OCI-LY3 (cell line): ENCODE measurements around the gene COX8C.

Experiments used
- H2AFZ ChIP-seq: fragments of 200-600, 300-600 bp; shearing (Covaris generic); 2 replicates; pipeline ENCODE4 v1.6.0; 2014; ENCODE audit warnings: antibody characterized with exemption, low read depth, low read length
- H3K27ac ChIP-seq: fragments of 200-600, 300-600 bp; sonication (generic); 2 replicates; pipeline ENCODE4 v1.5.1; 2014; ENCODE audit warnings: mild to moderate bottlenecking, low read length, moderate library complexity, mixed read lengths
- H3K27me3 ChIP-seq: fragments of 200-600, 300-600 bp; sonication (generic); 2 replicates; pipeline ENCODE4 v1.6.1; 2014; ENCODE audit warnings: low read depth, low read length, mixed read lengths
- H3K36me3 ChIP-seq: fragments of 200-600, 300-600 bp; sonication (generic); replicated peaks from 2 replicates; pipeline ENCODE3; 2014; ENCODE audit warnings: low read depth, low read length, mixed read lengths
- H3K4me1 ChIP-seq: fragments of 300-600, 200-600 bp; sonication (generic); 2 replicates; pipeline ENCODE4 v1.6.1; 2014; ENCODE audit warnings: low read length, mixed read lengths
- H3K4me2 ChIP-seq: fragments of 200-600, 300-600 bp; sonication (generic); 2 replicates; pipeline ENCODE4 v1.6.1; 2014; ENCODE audit warnings: low read length, mixed read lengths
- H3K4me3 ChIP-seq: fragments of 300-600, 200-600 bp; sonication (generic); 2 replicates; pipeline ENCODE4 v1.5.1; 2014; ENCODE audit warnings: antibody characterized with exemption, mild to moderate bottlenecking, low read length, moderate library complexity
- H3K79me2 ChIP-seq: fragments of 300-600, 200-600 bp; shearing (Covaris generic); 2 replicates; pipeline ENCODE4 v1.6.1; 2014; ENCODE audit warnings: mild to moderate bottlenecking, low read length, mixed read lengths
- H3K9ac ChIP-seq: fragments of 300-600, 200-600 bp; shearing (Covaris generic); 2 replicates; pipeline ENCODE4 v1.6.0; 2014; ENCODE audit warnings: mild to moderate bottlenecking, low read length, moderate library complexity
- H3K9me3 ChIP-seq: fragments of 200-600, 300-600 bp; shearing (Covaris generic); 2 replicates; pipeline ENCODE4 v1.6.1; 2014; ENCODE audit warnings: low read length, mixed read lengths; ENCODE audit not compliant: insufficient read depth
- H4K20me1 ChIP-seq: fragments of 200-600, 300-600 bp; sonication (generic); 2 replicates; pipeline ENCODE4 v1.6.1; 2016; ENCODE audit warnings: low read length, mixed read lengths; ENCODE audit not compliant: insufficient read depth
- CTCF ChIP-seq: fragments of 200-600, 300-600 bp; sonication (generic); IDR thresholded peaks from 2 replicates; pipeline ENCODE4 v1.5.1; 2014; ENCODE audit warnings: antibody characterized with exemption, low read length, low read depth
- EZH2phosphoT487 ChIP-seq: fragments of 200-600 bp; shearing (Covaris generic); IDR thresholded peaks from 2 replicates; pipeline ENCODE4 v1.6.1; 2018; ENCODE audit warnings: antibody characterized with exemption, mixed run types, low read depth

The COX8C gene

GRCh38 chr14:93317875-93318807 lies 28.8 kb upstream of the COX8C start:
- Histone ChIP-seq H3K27ac (no peak overlapping the region), H4K20me1 (peaks cover 19% of the 10 kb centered on the region), H3K4me3 (no peak overlapping the region), H2AFZ (no peak overlapping the region), H3K36me3 (no peaks in the 10 kb centered on the region), H3K27me3 (no peaks in the 10 kb centered on the region), H3K9me3 (no peaks in the 10 kb centered on the region), H3K4me1 (peaks cover 14% of the 10 kb centered on the region), H3K79me2 (peaks cover 57% of the 10 kb centered on the region), H3K9ac (no peak overlapping the region), H3K4me2 (no peak overlapping the region)
- TF ChIP-seq EZH2phosphoT487: no peak
- TF ChIP-seq CTCF: no peak

GRCh38 chr14:93318927-93319326 lies 28.1 kb upstream of the COX8C start:
- H3K9ac ChIP-seq: no peak overlapping the region
- TF ChIP-seq CTCF: no peak
- TF ChIP-seq EZH2phosphoT487: no peak
- H3K79me2 ChIP-seq: peaks cover 64% of the 10 kb centered on the region

GRCh38 chr14:93319494-93319893 lies 27.5 kb upstream of the COX8C start:
- Histone ChIP-seq H3K9ac (no peak overlapping the region), H3K4me1 (peaks cover 23% of the 10 kb centered on the region), H3K27ac (no peak overlapping the region), H4K20me1 (peaks cover 24% of the 10 kb centered on the region), H3K36me3 (no peaks in the 10 kb centered on the region), H3K27me3 (no peaks in the 10 kb centered on the region), H3K79me2 (peaks cover 70% of the 10 kb centered on the region), H3K4me2 (no peak overlapping the region), H3K4me3 (no peak overlapping the region), H2AFZ (no peak overlapping the region), H3K9me3 (no peaks in the 10 kb centered on the region)
- TF ChIP-seq EZH2phosphoT487 (no peak), CTCF (no peak)

More at GRCh38 chr14:93318927-93319326, 28.1 kb upstream of the COX8C start:
- H3K9me3 ChIP-seq: no peaks in the 10 kb centered on the region
- H2AFZ ChIP-seq: no peak overlapping the region
- H3K4me3 ChIP-seq: no peak overlapping the region
- H3K36me3 ChIP-seq: no peaks in the 10 kb centered on the region
- H3K4me2 ChIP-seq: no peak overlapping the region
- H3K4me1 ChIP-seq: peaks cover 21% of the 10 kb centered on the region
- peaks cover 22% of the 10 kb centered on the region for H4K20me1 ChIP-seq
- H3K27me3 ChIP-seq: no peaks in the 10 kb centered on the region
- H3K27ac ChIP-seq: no peak overlapping the region

GRCh38 chr14:93319958-93320357 lies 27.0 kb upstream of the COX8C start:
- H3K9me3 ChIP-seq: no peaks in the 10 kb centered on the region
- H2AFZ ChIP-seq: no peak overlapping the region
- no peak overlapping the region for H3K27ac ChIP-seq
- peaks cover 23% of the 10 kb centered on the region for H3K4me1 ChIP-seq
- TF ChIP-seq EZH2phosphoT487 (no peak), CTCF (no peak)
- no peak overlapping the region; the same call in 1 of the 2 replicates for H3K4me2 ChIP-seq
- peaks cover 24% of the 10 kb centered on the region for H4K20me1 ChIP-seq
- H3K9ac ChIP-seq: no peak overlapping the region
- no peak overlapping the region for H3K4me3 ChIP-seq
- H3K36me3 ChIP-seq: no peaks in the 10 kb centered on the region
- H3K27me3 ChIP-seq: no peaks in the 10 kb centered on the region
- H3K79me2 ChIP-seq: peaks cover 75% of the 10 kb centered on the region
